GM23338 (cell line): ENCODE measurements around the gene LEKR1. TPM values are rescaled to one million over a fixed set of nuclear protein-coding genes. Genes with fewer than 3 reads are reported as not detected.

Source experiments
- ATAC-seq: fragments of 200-7000 bp; cut with Tn5 transposase; 3 replicates; pipeline ENCODE4 v1.9.1; 2020
- DNase-seq: peaks from one replicate; pipeline ENCODE4 v3.0.0-alpha.2; 2015; ENCODE audit warnings: low spot score
- H2AFZ ChIP-seq: fragments of 200-600 bp; sonication (generic); 2 replicates; pipeline ENCODE4 v1.8.0; 2016; ENCODE audit warnings: antibody characterized with exemption, mild to moderate bottlenecking, moderate library complexity
- H3F3A ChIP-seq: fragments of 200-600 bp; sonication (generic); replicated peaks from 2 replicates; pipeline ENCODE4 v1.8.0; 2017; ENCODE audit warnings: antibody characterized with exemption, mixed run types, low read depth
- H3K27ac ChIP-seq: fragments of 200-600 bp; sonication (generic); 2 replicates; pipeline ENCODE4 v1.6.1; 2016; ENCODE audit warnings: low read depth
- H3K27me3 ChIP-seq: fragments of 200-600 bp; sonication (generic); 2 replicates; pipeline ENCODE4 v1.8.0; 2016; ENCODE audit warnings: mild to moderate bottlenecking, mixed run types, moderate library complexity; ENCODE audit not compliant: insufficient read depth
- H3K36me3 ChIP-seq: fragments of 200-600 bp; sonication (generic); 2 replicates; pipeline ENCODE4 v1.8.0; 2016; ENCODE audit warnings: mild to moderate bottlenecking; ENCODE audit not compliant: insufficient read depth
- H3K4me1 ChIP-seq: fragments of 200-600 bp; sonication (generic); 2 replicates; pipeline ENCODE4 v1.8.0; 2016; ENCODE audit warnings: mild to moderate bottlenecking, moderate library complexity; ENCODE audit not compliant: insufficient read depth
- H3K4me2 ChIP-seq: fragments of 200-600 bp; sonication (generic); 2 replicates; pipeline ENCODE4 v1.7.1; 2017; ENCODE audit warnings: mixed run types
- H3K4me3 ChIP-seq: fragments of 200-600 bp; sonication (generic); 2 replicates; pipeline ENCODE4 v1.6.1; 2016; ENCODE audit warnings: mixed run types
- H3K79me2 ChIP-seq: fragments of 200-600 bp; sonication (generic); replicated peaks from 2 replicates; pipeline ENCODE4 v1.8.0; 2017; ENCODE audit warnings: mild to moderate bottlenecking; ENCODE audit not compliant: insufficient read depth
- H3K9me2 ChIP-seq: fragments of 200-600 bp; sonication (generic); 2 replicates; pipeline ENCODE4 v1.8.0; 2017; ENCODE audit not compliant: insufficient read depth
- H4K20me1 ChIP-seq: fragments of 200-600 bp; sonication (generic); replicated peaks from 2 replicates; pipeline ENCODE4 v1.8.0; 2017; ENCODE audit warnings: mild to moderate bottlenecking; ENCODE audit not compliant: insufficient read depth
- H3K27ac Mint-ChIP-seq: 2 replicates; pipeline ENCODE4 v1.8.0; 2020; ENCODE audit warnings: inconsistent platforms, mild to moderate bottlenecking, moderate library complexity, mixed read lengths
- H3K27me3 Mint-ChIP-seq: 3 replicates; pipeline ENCODE4 v1.8.0; 2022; ENCODE audit warnings: low read depth, mild to moderate bottlenecking, moderate library complexity, mixed read lengths, inconsistent platforms; ENCODE audit not compliant: insufficient read depth, poor library complexity
- H3K36me3 Mint-ChIP-seq: 3 replicates; pipeline ENCODE4 v1.8.0; 2021; ENCODE audit warnings: low read depth, mild to moderate bottlenecking, inconsistent platforms, moderate library complexity, mixed read lengths
- H3K4me1 Mint-ChIP-seq: 3 replicates; pipeline ENCODE4 v1.8.0; 2020; ENCODE audit warnings: mild to moderate bottlenecking, inconsistent platforms, mixed read lengths
- H3K4me3 Mint-ChIP-seq: 3 replicates; pipeline ENCODE4 v1.8.0; 2021; ENCODE audit warnings: moderate library complexity, mild to moderate bottlenecking, inconsistent platforms, mixed read lengths
- H3K9me3 Mint-ChIP-seq: 3 replicates; pipeline ENCODE4 v1.8.0; 2020; ENCODE audit warnings: moderate library complexity, mild to moderate bottlenecking, inconsistent platforms, mixed read lengths
- CREB1 ChIP-seq: fragments of 250-450 bp; sonication (Bioruptor Pico); IDR thresholded peaks from 2 replicates; pipeline ENCODE4 v1.5.0; 2020; ENCODE audit warnings: low read depth, mild to moderate bottlenecking, moderate library complexity
- CTCF ChIP-seq, 2 experiments: fragments of 200-600 bp in 1 of 2; sonication (generic) in 1 of 2; conservative IDR thresholded peaks; 2 replicates each; pipeline versions ENCODE4 v1.5.1 to v1.6.1; 2016 to 2017; ENCODE audit warnings: antibody characterized with exemption in 2 of 2, low read depth in 2 of 2, mild to moderate bottlenecking in 2 of 2, moderate library complexity in 1 of 2
- ETS1 ChIP-seq: IDR thresholded peaks from 2 replicates; pipeline ENCODE4 v1.6.1; 2016; ENCODE audit warnings: antibody characterized with exemption
- EZH2 ChIP-seq: fragments of 200-600 bp; sonication (generic); IDR thresholded peaks from one replicate; pipeline ENCODE4 v1.8.0; 2017; ENCODE audit warnings: antibody characterized with exemption, mild to moderate bottlenecking, low read depth; ENCODE audit not compliant: unreplicated experiment
- EZH2phosphoT487 ChIP-seq: fragments of 200-600 bp; sonication (generic); IDR thresholded peaks from one replicate; pipeline ENCODE4 v1.8.1; 2018; ENCODE audit warnings: antibody characterized with exemption; ENCODE audit not compliant: unreplicated experiment
- JUNB ChIP-seq: IDR thresholded peaks from one replicate; pipeline ENCODE4 v1.6.1; 2016; ENCODE audit warnings: antibody characterized with exemption; ENCODE audit not compliant: unreplicated experiment
- NANOG ChIP-seq: IDR thresholded peaks from 2 replicates; pipeline ENCODE4 v1.6.1; 2016; ENCODE audit warnings: antibody characterized with exemption, borderline replicate concordance
- POLR2AphosphoS5 ChIP-seq: IDR thresholded peaks from 2 replicates; pipeline ENCODE4 v1.6.1; 2016; ENCODE audit warnings: antibody characterized with exemption, low read depth
- STAT1 ChIP-seq: IDR thresholded peaks from one replicate; pipeline ENCODE4 v1.6.1; 2016; ENCODE audit warnings: antibody characterized with exemption; ENCODE audit not compliant: unreplicated experiment
- ZNF114 ChIP-seq: fragments of 250-450 bp; sonication (Bioruptor Pico); IDR thresholded peaks from 2 replicates; pipeline ENCODE4 v1.5.0; 2020; ENCODE audit warnings: mild to moderate bottlenecking, moderate library complexity
- ZNF331 ChIP-seq: fragments of 250-450 bp; sonication (Bioruptor Pico); IDR thresholded peaks from 2 replicates; pipeline ENCODE4 v1.5.0; 2020; ENCODE audit warnings: low read depth, mild to moderate bottlenecking, moderate library complexity
- ZNF462 ChIP-seq: fragments of 250-450 bp; sonication (Bioruptor Pico); IDR thresholded peaks from 2 replicates; pipeline ENCODE4 v1.5.0; 2020; ENCODE audit warnings: mild to moderate bottlenecking, moderate library complexity
- polyA plus RNA-seq: library from polyadenylated mRNA; unstranded; fragments of >200 nt; fragmentation: Nextera tagmentation; extraction: Ambion mirVana; gene quantifications from 2 replicates; pipeline ENCODE4 v1.2.1, GENCODE V29; 2016
- total RNA-seq: library from RNA; depleted of rRNA; stranded (reverse); fragments of >200 nt; shearing (Covaris generic); gene quantifications from 2 replicates; pipeline ENCODE4 v1.2.3, GENCODE V29; 2014
- TF ChIP-seq, protein P1 (sequence below): IDR thresholded peaks from one replicate; pipeline ENCODE4 v1.6.1; 2018; ENCODE audit warnings: antibody characterized with exemption; ENCODE audit not compliant: unreplicated experiment

Gene LEKR1
- total and polyA plus RNA-seq, 2 experiments from 2014 or later: not detected

- no peaks in the 10 kb centered on the region for H3K36me3 ChIP-seq
Observed at GRCh38 chr3:157059661-157060060, 233.5 kb downstream of the LEKR1 start.

More at GRCh38 chr3:157059661-157060060, 233.5 kb downstream of the LEKR1 start:
- Histone ChIP-seq H3K79me2 (no peaks in the 10 kb centered on the region), H3K4me3 (no peak overlapping the region), H3K4me2 (no peak overlapping the region), H3F3A (no peaks in the 10 kb centered on the region), H3K27me3 (no peaks in the 10 kb centered on the region; the same call in 1 of the 2 replicates), H3K27ac (no peak overlapping the region), H4K20me1 (no peaks in the 10 kb centered on the region), H3K4me1 (peaks cover 6% of the 10 kb centered on the region), H2AFZ (no peak overlapping the region), H3K9me2 (peaks cover 9% of the 10 kb centered on the region)
- Mint-ChIP-seq H3K9me3 (no peaks in the 10 kb centered on the region), H3K36me3 (no peaks in the 10 kb centered on the region), H3K4me1 (peaks cover 18% of the 10 kb centered on the region), H3K4me3 (no peak overlapping the region), H3K27me3 (peaks cover 17% of the 10 kb centered on the region), H3K27ac (no peak overlapping the region)
- ATAC-seq: no peak
- DNase-seq: no peak
- TF ChIP-seq EZH2phosphoT487 (no peak), ZNF114 (CRISPR knock-in tag) (no peak), POLR2AphosphoS5 (no peak), EZH2 (no peak), JUNB (no peak), STAT1 (no peak), ZNF331 (CRISPR knock-in tag) (no peak), ETS1 (no peak), ZNF462 (CRISPR knock-in tag) (no peak), NANOG (no peak), CTCF (conservative IDR thresholded peaks at IDR 0.05; ENCODE audit: low read depth in 2 of 2) (no peak), CREB1 (CRISPR knock-in tag) (no peak)
- TF ChIP-seq, protein P1, sequence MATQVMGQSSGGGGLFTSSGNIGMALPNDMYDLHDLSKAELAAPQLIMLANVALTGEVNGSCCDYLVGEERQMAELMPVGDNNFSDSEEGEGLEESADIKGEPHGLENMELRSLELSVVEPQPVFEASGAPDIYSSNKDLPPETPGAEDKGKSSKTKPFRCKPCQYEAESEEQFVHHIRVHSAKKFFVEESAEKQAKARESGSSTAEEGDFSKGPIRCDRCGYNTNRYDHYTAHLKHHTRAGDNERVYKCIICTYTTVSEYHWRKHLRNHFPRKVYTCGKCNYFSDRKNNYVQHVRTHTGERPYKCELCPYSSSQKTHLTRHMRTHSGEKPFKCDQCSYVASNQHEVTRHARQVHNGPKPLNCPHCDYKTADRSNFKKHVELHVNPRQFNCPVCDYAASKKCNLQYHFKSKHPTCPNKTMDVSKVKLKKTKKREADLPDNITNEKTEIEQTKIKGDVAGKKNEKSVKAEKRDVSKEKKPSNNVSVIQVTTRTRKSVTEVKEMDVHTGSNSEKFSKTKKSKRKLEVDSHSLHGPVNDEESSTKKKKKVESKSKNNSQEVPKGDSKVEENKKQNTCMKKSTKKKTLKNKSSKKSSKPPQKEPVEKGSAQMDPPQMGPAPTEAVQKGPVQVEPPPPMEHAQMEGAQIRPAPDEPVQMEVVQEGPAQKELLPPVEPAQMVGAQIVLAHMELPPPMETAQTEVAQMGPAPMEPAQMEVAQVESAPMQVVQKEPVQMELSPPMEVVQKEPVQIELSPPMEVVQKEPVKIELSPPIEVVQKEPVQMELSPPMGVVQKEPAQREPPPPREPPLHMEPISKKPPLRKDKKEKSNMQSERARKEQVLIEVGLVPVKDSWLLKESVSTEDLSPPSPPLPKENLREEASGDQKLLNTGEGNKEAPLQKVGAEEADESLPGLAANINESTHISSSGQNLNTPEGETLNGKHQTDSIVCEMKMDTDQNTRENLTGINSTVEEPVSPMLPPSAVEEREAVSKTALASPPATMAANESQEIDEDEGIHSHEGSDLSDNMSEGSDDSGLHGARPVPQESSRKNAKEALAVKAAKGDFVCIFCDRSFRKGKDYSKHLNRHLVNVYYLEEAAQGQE: no peak
